GM18511 (cell line): ENCODE results near the gene BEND2.
"Not testable (repeated sequence)": the region's sequence is repeated elsewhere in the genome, so short reads cannot be mapped to it uniquely, and the experiment has no call there.

Experiments used
- ATAC-seq: cut with Tn5 transposase; IDR thresholded peaks from one replicate; pipeline ENCODE4 v1.9.1; 2021; ENCODE audit warnings: mild to moderate bottlenecking, moderate library complexity; ENCODE audit not compliant: unreplicated experiment

Gene BEND2

GRCh38 chrX:18220786-18221185, at the start of gene BEND2:
TSS of gene BEND2 (minus strand) at chrX:18220886. CDS start at chrX:18220750, 136 bp downstream.
- ATAC-seq: no peak

- ATAC-seq: no peak
These were observed 34.4 kb upstream of the BEND2 start for GRCh38 chrX:18255059-18255458.

GRCh38 chrX:18252644-18253359, 32.1 kb upstream of the BEND2 start:
- ATAC-seq: no peak

GRCh38 chrX:18229646-18230045, 9.0 kb upstream of the BEND2 start:
- ATAC-seq: not testable (repeated sequence)

GRCh38 chrX:18228069-18228468, 7.4 kb upstream of the BEND2 start:
- ATAC-seq: no peak

DNA sequence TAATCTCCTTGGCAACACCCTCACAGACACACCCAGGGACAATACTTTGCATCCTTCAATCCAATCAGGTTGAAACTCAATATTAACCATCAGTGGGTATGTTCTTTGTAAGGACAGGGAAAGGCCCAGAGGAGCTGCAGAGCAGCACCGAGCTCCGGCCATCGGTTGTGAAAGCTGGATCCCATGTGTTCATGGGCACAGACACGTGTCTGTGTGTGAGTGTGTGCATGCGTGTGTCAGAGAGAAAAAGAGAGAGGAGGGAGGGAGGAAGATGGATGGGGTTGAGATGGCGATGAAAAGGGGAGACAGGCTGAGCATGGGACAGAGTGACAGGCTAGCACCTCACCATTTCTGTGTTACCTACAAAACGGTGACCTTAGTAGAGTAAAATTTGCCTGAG, 6.8 kb upstream of the BEND2 start:
- ATAC-seq: no peak

GRCh38 chrX:18210470-18210869, 10.2 kb downstream of the BEND2 start:
- ATAC-seq: no peak

DNA sequence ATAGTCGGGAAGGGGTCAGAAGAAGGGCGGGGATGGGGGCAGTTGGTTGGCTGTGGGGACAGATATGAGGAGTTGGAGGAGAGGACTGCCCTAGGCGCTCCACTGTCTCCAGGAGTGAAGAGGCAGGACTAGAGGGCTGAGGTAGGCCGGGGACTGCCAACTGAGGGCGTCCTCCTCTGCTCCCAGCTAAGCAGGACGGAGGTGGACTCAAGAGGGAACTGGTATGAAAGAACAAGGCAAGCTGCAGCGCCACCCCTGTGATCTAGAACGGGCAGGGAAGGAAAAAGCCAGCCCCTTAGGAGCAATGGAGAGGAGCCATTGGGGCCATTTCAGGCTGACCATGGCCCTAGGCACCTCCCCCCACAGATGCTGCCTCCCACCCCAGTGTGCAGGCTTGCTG, 14.0 kb downstream of the BEND2 start:
- no peak for ATAC-seq

DNA sequence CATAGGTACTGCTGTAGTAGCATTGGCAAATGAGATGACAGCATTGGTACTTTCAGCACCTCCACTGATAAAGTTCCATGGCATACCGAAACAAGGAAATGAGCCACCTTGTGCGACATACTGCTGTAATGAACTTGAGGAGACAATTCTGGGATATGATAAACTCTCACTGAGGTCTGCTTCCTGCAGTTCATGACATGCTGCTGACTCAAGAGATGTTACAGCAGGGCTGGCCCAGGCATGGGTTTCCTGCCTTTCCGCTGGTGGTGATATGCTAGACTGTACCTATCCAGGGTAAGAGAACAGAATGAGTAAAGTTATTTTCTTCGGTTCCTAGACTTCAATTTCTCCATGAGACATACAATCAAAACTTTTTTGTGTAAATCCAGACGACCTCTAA, 17.1 kb downstream of the BEND2 start:
- ATAC-seq: no peak

DNA sequence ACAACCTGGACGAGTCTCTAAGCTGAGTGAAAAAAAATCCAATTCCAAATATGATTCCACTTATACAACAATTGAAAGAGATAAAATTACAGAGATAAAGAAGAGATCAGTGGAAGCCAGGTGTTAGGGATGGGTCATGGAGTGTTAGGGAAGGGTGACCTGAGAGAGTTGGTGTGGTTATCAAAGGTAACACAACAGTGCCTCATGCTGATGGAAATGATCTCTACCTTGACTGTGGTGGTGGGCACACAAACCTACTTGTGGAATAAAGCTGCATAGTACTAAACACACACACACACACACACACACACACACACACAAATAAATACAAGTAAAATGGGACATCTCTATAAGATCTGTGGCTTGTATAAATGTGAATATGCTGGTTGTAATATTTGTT, 26.0 kb downstream of the BEND2 start:
- ATAC-seq: no peak

DNA sequence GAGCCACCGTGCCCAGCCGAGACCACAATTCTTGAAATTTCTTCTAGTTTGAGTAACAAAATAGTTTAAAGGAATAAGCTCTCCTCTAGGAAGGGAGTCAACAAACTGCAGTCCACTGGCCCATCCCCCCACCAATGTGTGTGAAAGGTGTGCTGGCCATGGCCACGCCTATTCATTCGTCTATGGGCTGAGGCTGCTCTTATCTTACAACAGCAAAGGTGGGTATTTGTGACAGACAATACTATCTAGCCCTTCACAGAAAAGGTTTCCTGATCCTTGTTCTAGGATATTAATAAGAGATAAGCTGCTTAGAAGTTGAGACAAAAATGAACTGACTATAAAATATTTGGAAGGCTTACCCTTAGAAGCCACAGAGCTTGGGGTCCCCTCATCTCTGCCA, 41.2 kb downstream of the BEND2 start:
- ATAC-seq: no peak

- no peak for ATAC-seq
These were observed 45.7 kb downstream of the BEND2 start for GRCh38 chrX:18174971-18175370.

DNA sequence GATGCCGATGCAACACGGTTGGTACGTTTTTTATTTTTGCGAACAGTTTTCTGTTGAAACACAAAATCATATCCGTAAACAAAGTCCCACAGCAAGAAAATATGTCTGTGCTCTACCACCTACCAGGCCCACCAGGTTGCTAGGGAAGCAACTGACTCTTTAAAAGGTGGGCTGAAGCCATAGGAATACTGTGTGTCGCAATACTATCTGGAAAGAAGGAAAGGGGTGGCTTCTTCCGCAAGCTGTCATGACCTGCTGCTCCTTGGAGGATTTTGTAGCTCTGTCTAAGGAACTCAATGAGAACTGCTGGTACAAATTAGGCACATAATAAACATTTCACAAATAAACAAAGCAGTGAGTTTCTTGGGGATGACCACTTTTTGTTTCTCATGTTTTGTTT, 46.5 kb downstream of the BEND2 start:
- no peak for ATAC-seq

- no peak for ATAC-seq
These were observed 47.0 kb downstream of the BEND2 start for GRCh38 chrX:18173494-18174180.

DNA sequence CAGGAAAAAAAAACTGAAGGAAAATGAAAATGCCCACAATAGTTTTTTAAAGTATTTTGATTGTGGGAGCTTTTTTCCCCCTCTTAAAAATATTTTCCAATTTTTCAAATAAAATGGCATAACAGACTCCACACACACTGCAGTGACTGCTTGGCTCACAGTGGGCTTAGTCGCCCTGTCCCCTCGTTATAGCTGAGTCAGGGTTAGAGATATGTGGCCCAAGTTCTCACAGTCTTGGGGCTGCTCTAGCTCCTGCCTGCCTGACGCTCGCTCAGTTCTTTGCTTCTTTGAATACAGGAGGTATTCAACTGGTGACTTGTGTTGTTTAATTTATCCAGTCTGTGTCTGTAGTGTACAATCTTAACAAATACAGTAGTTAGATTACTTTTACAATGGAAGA, 47.7 kb downstream of the BEND2 start:
- no peak for ATAC-seq

- ATAC-seq: no peak
These were observed 49.8 kb downstream of the BEND2 start for GRCh38 chrX:18170910-18171309.

GRCh38 chrX:18166068-18166467, 54.6 kb downstream of the BEND2 start:
- ATAC-seq: no peak

DNA sequence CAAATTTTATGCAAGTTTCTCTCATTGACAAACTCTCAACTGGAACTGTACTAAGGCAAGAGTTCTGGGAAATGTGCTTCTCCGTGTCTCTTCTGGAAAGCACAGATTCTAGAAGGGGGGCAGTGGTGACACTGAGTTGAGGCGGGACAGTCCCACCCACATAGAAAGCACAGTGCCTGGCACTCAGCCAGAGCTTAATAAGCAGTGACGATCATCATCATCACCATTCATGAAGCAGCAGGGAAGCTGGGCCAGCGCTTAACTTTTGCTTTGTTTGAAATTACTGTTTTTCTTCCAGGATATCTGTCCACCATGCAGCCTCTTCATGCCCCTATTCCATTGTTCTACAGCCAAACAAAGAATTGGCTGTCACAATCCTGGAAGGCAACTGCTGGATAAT, 60.3 kb downstream of the BEND2 start:
- no peak for ATAC-seq

GRCh38 chrX:18158963-18159362, 61.7 kb downstream of the BEND2 start:
- no peak for ATAC-seq

GRCh38 chrX:18151649-18152048, 69.0 kb downstream of the BEND2 start:
- no peak for ATAC-seq

DNA sequence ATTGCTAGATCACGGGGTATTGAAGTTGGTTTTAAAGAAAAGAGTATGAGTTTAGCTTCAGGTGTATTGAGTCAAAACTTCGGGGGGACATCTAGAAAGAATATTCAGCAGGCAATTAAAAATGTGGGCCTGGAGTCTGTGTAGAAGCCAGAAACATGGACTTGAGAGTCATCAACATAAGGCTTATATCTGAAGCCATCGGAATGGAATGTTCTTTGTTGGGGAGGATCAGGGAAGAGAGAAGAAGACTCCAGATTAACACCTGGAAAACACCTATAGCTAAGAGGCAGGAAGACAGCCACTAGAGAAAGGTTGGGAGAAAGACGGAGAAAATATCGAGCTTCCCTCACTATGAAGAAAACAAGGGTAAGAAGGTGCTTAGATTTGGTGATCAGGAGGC, 69.5 kb downstream of the BEND2 start:
- ATAC-seq: no peak

- ATAC-seq: no peak
These were observed 71.2 kb downstream of the BEND2 start for GRCh38 chrX:18149454-18149853.

DNA sequence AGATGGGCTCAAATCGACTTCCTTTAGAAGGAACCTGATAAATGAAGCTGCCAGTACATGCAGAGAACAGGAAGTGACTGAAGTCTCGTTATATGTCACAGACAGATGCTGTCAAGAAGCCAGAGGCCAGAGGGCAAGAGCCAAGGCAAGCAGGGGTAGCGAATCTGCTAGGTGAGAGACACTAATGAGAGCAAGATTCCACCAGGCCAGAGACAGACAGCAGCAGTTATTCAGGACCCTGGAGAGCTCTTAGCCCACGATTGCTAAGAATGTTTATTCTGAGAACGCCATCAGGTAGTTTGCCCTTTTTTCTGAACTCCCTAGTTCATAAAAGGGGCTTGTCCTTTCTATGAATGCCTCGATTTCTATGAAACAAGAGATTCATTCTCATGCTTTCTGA, 73.7 kb downstream of the BEND2 start:
- no peak for ATAC-seq
